SU-DHL-6 (cell line): ENCODE measurements around the gene SOX6.

Source experiments
- CTCF ChIP-seq: fragments of 200-600 bp; sonication (generic); IDR thresholded peaks from one replicate; pipeline ENCODE4 v1.5.1; 2017; ENCODE audit warnings: antibody characterized with exemption, mild to moderate bottlenecking, low read length, moderate library complexity; ENCODE audit not compliant: insufficient read depth, poor library complexity, severe bottlenecking
- EZH2phosphoT487 ChIP-seq: fragments of 200-600 bp; sonication (generic), shearing (Covaris generic); conservative IDR thresholded peaks from 2 replicates; pipeline ENCODE4 v1.6.1; 2018; ENCODE audit warnings: mild to moderate bottlenecking, antibody characterized with exemption, low read length, moderate library complexity, mixed read lengths

DNA sequence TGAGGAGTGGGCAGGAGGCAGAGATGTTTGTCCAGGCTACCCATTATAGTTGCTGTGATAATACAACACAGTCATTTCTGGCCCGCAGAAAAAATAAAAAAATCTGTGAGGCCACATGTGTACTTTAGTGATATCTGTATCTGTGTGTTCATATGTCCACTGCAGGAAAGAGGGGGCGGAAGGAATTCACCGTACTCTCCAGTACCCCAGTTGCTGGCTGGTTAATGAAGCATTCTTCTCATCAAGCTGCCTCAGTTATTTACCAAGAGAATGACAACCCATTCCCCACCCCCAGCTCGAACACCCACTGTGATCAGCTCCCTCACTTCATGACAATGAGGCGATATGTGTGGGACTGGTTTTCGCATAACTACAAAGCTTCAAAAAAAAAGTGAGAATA lies 309.3 kb downstream of the SOX6 start:
- TF ChIP-seq CTCF = no peak
- TF ChIP-seq EZH2phosphoT487 = no peak
